GM23248 (cell line): ENCODE data around the gene GPA33. TPM values are rescaled to one million over a fixed set of nuclear protein-coding genes. Genes with fewer than 3 reads are reported as not detected.

ENCODE experiments used
- DNase-seq: peaks from one replicate; pipeline ENCODE4 v3.0.0-alpha.2; 2015
- H2AFZ ChIP-seq: fragments of 200-600 bp; sonication (generic); 2 replicates; pipeline ENCODE4 v1.6.1; 2016; ENCODE audit warnings: antibody characterized with exemption
- H3F3A ChIP-seq: fragments of 200-600 bp; sonication (generic); 2 replicates; pipeline ENCODE4 v1.6.1; 2016; ENCODE audit warnings: mild to moderate bottlenecking, antibody characterized with exemption, mixed run types; ENCODE audit not compliant: insufficient read depth
- H3K27ac ChIP-seq: fragments of 200-600 bp; sonication (generic); 2 replicates; pipeline ENCODE4 v1.5.1; 2016; ENCODE audit warnings: mild to moderate bottlenecking
- H3K27me3 ChIP-seq: fragments of 200-600 bp; sonication (generic); replicated peaks from 2 replicates; pipeline ENCODE4 v1.6.1; 2016; ENCODE audit warnings: mild to moderate bottlenecking; ENCODE audit not compliant: insufficient read depth
- H3K36me3 ChIP-seq: fragments of 200-600 bp; sonication (generic); 2 replicates; pipeline ENCODE4 v1.6.1; 2016; ENCODE audit warnings: low read depth, mild to moderate bottlenecking
- H3K4me1 ChIP-seq: fragments of 200-600 bp; sonication (generic); 2 replicates; pipeline ENCODE4 v1.6.1; 2016; ENCODE audit warnings: mild to moderate bottlenecking; ENCODE audit not compliant: insufficient read depth
- H3K4me2 ChIP-seq: fragments of 200-600 bp; sonication (generic); one replicate; pipeline ENCODE4 v1.6.1; 2016; ENCODE audit warnings: mild to moderate bottlenecking; ENCODE audit not compliant: unreplicated experiment
- H3K4me3 ChIP-seq: fragments of 200-600 bp; sonication (generic); 2 replicates; pipeline ENCODE4 v1.5.1; 2016; ENCODE audit warnings: mild to moderate bottlenecking
- H3K79me2 ChIP-seq: fragments of 200-600 bp; sonication (generic); 2 replicates; pipeline ENCODE4 v1.6.1; 2016; ENCODE audit warnings: mild to moderate bottlenecking; ENCODE audit not compliant: insufficient read depth
- H3K9ac ChIP-seq: fragments of 200-600 bp; sonication (generic); 2 replicates; pipeline ENCODE4 v1.6.1; 2016; ENCODE audit warnings: mild to moderate bottlenecking
- H3K9me2 ChIP-seq: fragments of 200-600 bp; sonication (generic); 2 replicates; pipeline ENCODE4 v1.6.1; 2016; ENCODE audit warnings: mixed run types, mild to moderate bottlenecking, moderate library complexity; ENCODE audit not compliant: insufficient read depth
- H3K9me3 ChIP-seq: fragments of 200-600 bp; sonication (generic); one replicate; pipeline ENCODE4 v1.6.1; 2017; ENCODE audit warnings: low read depth
- H4K20me1 ChIP-seq: fragments of 200-600 bp; sonication (generic); 2 replicates; pipeline ENCODE4 v1.6.0; 2016; ENCODE audit not compliant: insufficient read depth
- EZH2 ChIP-seq: fragments of 200-600 bp; sonication (generic); IDR thresholded peaks from 2 replicates; pipeline ENCODE4 v1.6.1; 2018; ENCODE audit warnings: antibody characterized with exemption, mild to moderate bottlenecking; ENCODE audit not compliant: insufficient read depth, poor library complexity, severe bottlenecking
- EZH2phosphoT487 ChIP-seq: fragments of 200-600 bp; sonication (generic); IDR thresholded peaks from 2 replicates; pipeline ENCODE4 v1.6.1; 2018; ENCODE audit warnings: antibody characterized with exemption, moderate library complexity, mild to moderate bottlenecking, low read depth; ENCODE audit not compliant: insufficient read depth
- WGBS, 2 experiments: methylation state at CpG; one replicate each; pipeline ENCODE4 v1.1.6; 2015 to 2017; ENCODE audit warnings: low lambda C conversion rate in 2 of 2, low coverage in 1 of 2; ENCODE audit errors: missing lambda C conversion rate in 2 of 2; 5-methylcytosine and 5-hydroxymethylcytosine counted together
- in situ Hi-C: fragments of 300-500 bp; cut with MboI; formaldehyde crosslinking; loops from 2 replicates; pipeline ENCODE4 v1.15.0; 2020
- polyA plus RNA-seq: library from polyadenylated mRNA; unstranded; fragments of >200 nt; fragmentation: Nextera tagmentation; extraction: Ambion mirVana; gene quantifications from 2 replicates; pipeline ENCODE4 v1.2.1, GENCODE V29; 2016
- total RNA-seq: library from RNA; depleted of rRNA; stranded (reverse); fragments of >200 nt; shearing (Covaris generic); gene quantifications from 2 replicates; pipeline ENCODE4 v1.2.3, GENCODE V29; 2014

Gene GPA33
- total and polyA plus RNA-seq, 2 experiments from 2014 or later = not detected

- no peak overlapping the region for H2AFZ ChIP-seq
- no peaks in the 10 kb centered on the region for H3K9me2 ChIP-seq
- TF ChIP-seq EZH2 = no peak
- TF ChIP-seq EZH2phosphoT487 = no peak
- no peak overlapping the region for H3K4me3 ChIP-seq
- H3K9me3 ChIP-seq = no peaks in the 10 kb centered on the region
- H3K4me1 ChIP-seq = no peaks in the 10 kb centered on the region
- no peaks in the 10 kb centered on the region for H3K36me3 ChIP-seq
- in situ Hi-C loops = loop anchor here (25.0 kb wide), 1 partner anchor 597 kb away; no protein-coding TSS in a partner anchor
- no peak overlapping the region for H3K4me2 ChIP-seq
- no peak for DNase-seq
- no peaks in the 10 kb centered on the region for H3K79me2 ChIP-seq
- no peaks in the 10 kb centered on the region for H3F3A ChIP-seq
- peaks cover 4% of the 10 kb centered on the region; the same call in 1 of the 2 replicates for H3K27me3 ChIP-seq
- 5% methylated on average over 2 of the region's 2 CpGs for WGBS, 2 experiments
- no peak overlapping the region for H3K9ac ChIP-seq
- H4K20me1 ChIP-seq = no peaks in the 10 kb centered on the region
- no peak overlapping the region for H3K27ac ChIP-seq
These were observed 251 bp downstream of the GPA33 start for GRCh38 chr1:167089939-167090313.

DNA sequence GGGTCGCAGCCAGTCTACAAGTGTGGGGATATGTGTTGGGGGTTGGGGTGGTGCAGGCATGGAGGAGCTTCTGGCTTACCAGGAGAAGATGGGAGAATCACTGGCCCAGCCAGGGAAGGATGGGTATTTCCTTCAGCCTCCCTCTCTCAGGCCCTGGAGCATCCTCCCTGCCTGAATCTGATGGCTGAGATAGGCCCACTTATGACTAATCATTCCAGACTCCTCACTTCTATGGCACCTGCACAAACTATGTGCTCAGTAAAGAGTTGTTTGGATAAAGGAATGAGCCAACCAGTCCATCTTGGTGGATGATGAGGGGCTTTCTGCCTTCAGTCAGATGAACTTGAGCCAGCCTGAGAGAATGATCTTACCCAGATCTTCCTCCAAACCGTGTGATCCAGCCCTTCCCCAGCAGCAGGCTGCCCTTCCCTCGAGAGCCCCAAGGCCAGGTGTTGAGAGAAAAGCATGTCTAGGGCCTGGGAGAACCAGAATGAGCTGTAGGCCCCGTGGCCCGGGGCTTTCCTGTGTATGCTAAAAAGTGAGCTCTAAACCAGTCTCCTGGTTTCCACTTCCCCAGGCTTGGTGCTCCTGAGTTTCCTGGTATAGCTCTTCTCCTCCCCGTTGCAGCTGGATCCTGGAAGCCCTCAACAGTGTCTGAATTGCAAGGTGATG lies 1.3 kb downstream of the GPA33 start:
- H2AFZ ChIP-seq = no peak overlapping the region
- in situ Hi-C loops = loop anchor here (25.0 kb wide), 1 partner anchor 598 kb away; no protein-coding TSS in a partner anchor
- H3K27me3 ChIP-seq = peaks cover 4% of the 10 kb centered on the region; the same call in 1 of the 2 replicates
- no peaks in the 10 kb centered on the region for H3K9me2 ChIP-seq
- DNase-seq = no peak
- no peak overlapping the region for H3K4me3 ChIP-seq
- TF ChIP-seq EZH2phosphoT487 (no peak), EZH2 (no peak)
- no peaks in the 10 kb centered on the region for H3F3A ChIP-seq
- H3K9ac ChIP-seq = no peak overlapping the region
- WGBS, 2 experiments = 15 to 16% methylated on average over 6 of the region's 6 CpGs
- no peak overlapping the region for H3K27ac ChIP-seq
- no peaks in the 10 kb centered on the region for H3K4me1 ChIP-seq
- no peaks in the 10 kb centered on the region for H3K36me3 ChIP-seq
- H3K4me2 ChIP-seq = no peak overlapping the region
- H4K20me1 ChIP-seq = no peaks in the 10 kb centered on the region
- H3K9me3 ChIP-seq = no peaks in the 10 kb centered on the region
- H3K79me2 ChIP-seq = no peaks in the 10 kb centered on the region

DNA sequence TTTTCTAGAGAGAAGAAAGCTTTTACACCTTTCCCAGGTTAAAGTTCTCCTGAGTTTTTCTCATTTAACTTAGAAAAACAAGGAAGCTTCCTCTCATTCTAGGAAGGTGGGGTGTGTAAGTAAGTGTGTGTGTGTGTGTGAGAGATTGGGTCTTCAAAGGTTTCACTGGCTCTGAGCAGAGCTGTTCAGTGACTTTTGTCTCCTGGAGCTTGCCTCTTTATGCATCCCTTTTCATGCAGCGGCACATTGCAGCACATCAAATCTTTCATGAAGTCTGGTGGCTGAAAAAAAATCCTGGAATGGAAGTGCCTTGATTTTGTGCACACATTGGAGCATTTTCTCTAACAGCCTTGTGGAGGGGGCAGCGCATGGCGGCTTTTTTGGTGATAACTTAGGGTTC lies 3.4 kb downstream of the GPA33 start:
- Histone ChIP-seq H3K36me3 (no peaks in the 10 kb centered on the region), H2AFZ (no peak overlapping the region), H3K9ac (no peak overlapping the region), H3K9me3 (no peaks in the 10 kb centered on the region), H4K20me1 (no peaks in the 10 kb centered on the region), H3K4me3 (no peak overlapping the region), H3K4me2 (no peak overlapping the region), H3K9me2 (no peaks in the 10 kb centered on the region), H3K27ac (no peak overlapping the region), H3K4me1 (no peaks in the 10 kb centered on the region), H3K27me3 (peaks cover 10% of the 10 kb centered on the region; the same call in 1 of the 2 replicates), H3K79me2 (no peaks in the 10 kb centered on the region), H3F3A (no peaks in the 10 kb centered on the region)
- no peak for DNase-seq
- TF ChIP-seq EZH2phosphoT487 = no peak
- TF ChIP-seq EZH2 = no peak
- in situ Hi-C loops = loop anchor here (25.0 kb wide), 1 partner anchor 601 kb away; no protein-coding TSS in a partner anchor
- 59 to 66% methylated on average over 3 of the region's 3 CpGs for WGBS, 2 experiments

- WGBS, 2 experiments = 47 to 53% methylated on average over 6 to 7 of the region's 7 CpGs
- Histone ChIP-seq H3K4me2 (no peak overlapping the region), H3K4me3 (no peak overlapping the region), H3K4me1 (no peaks in the 10 kb centered on the region), H2AFZ (no peak overlapping the region), H3F3A (no peaks in the 10 kb centered on the region), H3K27me3 (peaks cover 10% of the 10 kb centered on the region; the same call in 1 of the 2 replicates), H3K27ac (no peak overlapping the region), H3K9ac (no peak overlapping the region), H3K9me3 (no peaks in the 10 kb centered on the region), H4K20me1 (no peaks in the 10 kb centered on the region), H3K79me2 (no peaks in the 10 kb centered on the region), H3K9me2 (no peaks in the 10 kb centered on the region), H3K36me3 (no peaks in the 10 kb centered on the region)
- no peak for DNase-seq
- in situ Hi-C loops = loop anchor here (25.0 kb wide), 1 partner anchor 601 kb away; no protein-coding TSS in a partner anchor
- no peak for TF ChIP-seq EZH2phosphoT487
- TF ChIP-seq EZH2 = no peak
These were observed 4.1 kb downstream of the GPA33 start for GRCh38 chr1:167086033-167086432.

GRCh38 chr1:167084757-167085156 lies 5.4 kb downstream of the GPA33 start:
- Histone ChIP-seq H3K27me3 (peaks cover 13% of the 10 kb centered on the region; the same call in 1 of the 2 replicates), H2AFZ (no peak overlapping the region), H3K4me1 (no peaks in the 10 kb centered on the region), H3K9me2 (no peaks in the 10 kb centered on the region), H3F3A (no peaks in the 10 kb centered on the region), H3K4me3 (no peak overlapping the region), H3K27ac (no peak overlapping the region), H3K9ac (no peak overlapping the region), H3K36me3 (no peaks in the 10 kb centered on the region), H4K20me1 (no peaks in the 10 kb centered on the region), H3K4me2 (no peak overlapping the region), H3K79me2 (no peaks in the 10 kb centered on the region), H3K9me3 (no peaks in the 10 kb centered on the region)
- TF ChIP-seq EZH2phosphoT487 (no peak), EZH2 (no peak)
- in situ Hi-C loops = loop anchor here (25.0 kb wide), 1 partner anchor 603 kb away; no protein-coding TSS in a partner anchor
- DNase-seq = no peak
